Activated naive CD4-positive, alpha-beta T cell treated with anti-CD3 and anti-CD28 coated beads for 36 hours (primary cell): ENCODE measurements around the gene KITLG. TPM values are rescaled to one million over a fixed set of nuclear protein-coding genes. Genes with fewer than 3 reads are reported as not detected.

ENCODE experiments used
- CTCF ChIA-PET: fragments of 350-600 bp; sonication (Branson Sonifier 250); formaldehyde crosslinking; loops from one replicate; lab custom pipeline; 2021; ENCODE audit warnings: antibody characterized with exemption; lab: Charles Lee
- DNase-seq: peaks from one replicate; pipeline ENCODE4 v3.0.0-alpha.2; 2020
- H3K27ac Mint-ChIP-seq: one replicate; pipeline ENCODE4 v1.8.0; 2021; ENCODE audit warnings: mild to moderate bottlenecking, mixed read lengths
- H3K27me3 Mint-ChIP-seq: one replicate; pipeline ENCODE4 v1.8.0; 2021; ENCODE audit warnings: low read depth, mixed read lengths
- H3K36me3 Mint-ChIP-seq: one replicate; pipeline ENCODE4 v1.8.0; 2021; ENCODE audit warnings: low read depth, mixed read lengths
- H3K4me1 Mint-ChIP-seq: one replicate; pipeline ENCODE4 v1.8.0; 2021; ENCODE audit warnings: low read depth, mixed read lengths
- H3K4me3 Mint-ChIP-seq: one replicate; pipeline ENCODE4 v1.8.0; 2021; ENCODE audit warnings: mild to moderate bottlenecking, moderate library complexity, mixed read lengths
- H3K9me3 Mint-ChIP-seq: one replicate; pipeline ENCODE4 v1.8.0; 2021; ENCODE audit warnings: mixed read lengths
- intact Hi-C: fragments of 100-400 bp; cut with micrococcal nuclease; formaldehyde crosslinking; loops from one replicate; pipeline ENCODE4 v1.15.1; 2023
- total RNA-seq, 2 experiments: library from RNA; stranded (reverse); gene quantifications; one replicate each; pipeline ENCODE4 v1.2.3, GENCODE V29; 2021

The KITLG gene
- total RNA-seq, 2 experiments from 2014 or later, result 0.07 to 0.15 TPM

- intact Hi-C loops, result no loop called here
- Mint-ChIP-seq H3K9me3 (no peaks in the 10 kb centered on the region), H3K36me3 (no peaks in the 10 kb centered on the region), H3K4me1 (no peaks in the 10 kb centered on the region), H3K4me3 (no peak overlapping the region), H3K27me3 (peaks cover 3% of the 10 kb centered on the region), H3K27ac (no peak overlapping the region)
- CTCF ChIA-PET, result no interaction called here
- DNase-seq, result no peak
Observed at GRCh38 chr12:88572781-88573549, 7.3 kb downstream of the KITLG start.

DNA sequence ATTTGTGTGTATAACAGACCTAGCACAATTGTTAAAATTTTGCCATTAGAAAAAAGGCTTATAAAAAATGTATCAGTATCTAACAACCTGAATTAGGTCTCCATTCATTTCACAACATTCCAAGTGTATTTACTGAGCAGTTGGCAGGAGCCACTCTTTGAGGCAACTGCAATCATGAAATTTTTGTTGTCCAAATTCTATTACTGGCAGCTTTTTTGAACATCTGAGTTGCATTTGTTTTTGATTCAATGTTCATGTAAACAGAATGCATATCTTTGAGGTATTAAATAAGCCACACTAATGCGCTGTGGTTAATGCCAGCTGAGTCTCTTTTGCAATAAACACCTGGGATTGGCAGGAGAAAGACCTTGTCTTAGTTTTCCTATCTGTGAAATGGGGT, 8.7 kb downstream of the KITLG start:
- Mint-ChIP-seq H3K4me3 (no peak overlapping the region), H3K27me3 (peaks cover 1% of the 10 kb centered on the region), H3K4me1 (no peaks in the 10 kb centered on the region), H3K36me3 (no peaks in the 10 kb centered on the region), H3K9me3 (no peaks in the 10 kb centered on the region), H3K27ac (no peak overlapping the region)
- DNase-seq, result no peak
- intact Hi-C loops, result no loop called here
- CTCF ChIA-PET, result no interaction called here

- H3K36me3 Mint-ChIP-seq, result no peaks in the 10 kb centered on the region
- no peaks in the 10 kb centered on the region for H3K4me1 Mint-ChIP-seq
- H3K27me3 Mint-ChIP-seq, result peaks cover under 1% of the 10 kb centered on the region
- H3K4me3 Mint-ChIP-seq, result no peak overlapping the region
- CTCF ChIA-PET, result no interaction called here
- H3K9me3 Mint-ChIP-seq, result no peaks in the 10 kb centered on the region
- DNase-seq, result no peak
- intact Hi-C loops, result no loop called here
- H3K27ac Mint-ChIP-seq, result no peak overlapping the region
Observed at GRCh38 chr12:88570103-88570502, 10.2 kb downstream of the KITLG start.

GRCh38 chr12:88566430-88566829, 13.8 kb downstream of the KITLG start:
- no peak for DNase-seq
- no peak overlapping the region for H3K27ac Mint-ChIP-seq
- intact Hi-C loops, result no loop called here
- no peak overlapping the region for H3K4me3 Mint-ChIP-seq
- H3K9me3 Mint-ChIP-seq, result no peaks in the 10 kb centered on the region
- H3K27me3 Mint-ChIP-seq, result no peaks in the 10 kb centered on the region
- H3K36me3 Mint-ChIP-seq, result no peaks in the 10 kb centered on the region
- CTCF ChIA-PET, result no interaction called here
- no peaks in the 10 kb centered on the region for H3K4me1 Mint-ChIP-seq

DNA sequence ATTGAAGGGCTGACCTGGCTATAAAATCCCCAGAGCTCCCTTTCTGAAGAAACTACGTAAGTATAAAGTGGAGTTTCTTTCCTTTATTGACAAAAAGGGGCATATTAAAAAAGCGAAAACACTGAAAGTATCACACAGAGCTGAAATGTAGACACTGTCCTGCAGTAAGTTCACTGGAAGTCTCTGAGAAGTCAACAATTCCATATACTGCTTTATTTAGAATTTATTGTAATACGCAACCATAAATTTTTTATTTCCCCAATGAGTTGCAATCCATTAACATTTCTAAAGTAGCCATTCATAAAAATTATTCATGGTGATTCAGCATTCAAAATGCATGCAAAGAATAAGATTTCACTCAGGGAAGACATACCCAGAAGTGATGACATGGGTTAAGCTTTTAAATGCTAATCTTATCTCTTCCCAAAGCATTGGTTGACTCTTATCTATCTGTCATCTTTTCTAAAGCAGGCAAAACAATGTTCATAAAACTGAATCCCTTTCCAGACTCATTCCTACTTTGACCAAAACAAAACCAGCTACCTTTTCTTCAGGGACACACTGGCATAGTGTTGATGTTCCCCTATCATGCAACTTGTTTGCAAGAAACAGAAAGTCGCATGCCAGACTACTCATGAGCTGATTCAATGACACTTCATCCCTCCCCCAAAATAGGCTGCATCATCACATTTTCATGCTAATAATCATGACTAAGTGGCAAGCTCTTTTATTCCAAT, 17.3 kb downstream of the KITLG start:
- H3K36me3 Mint-ChIP-seq, result no peaks in the 10 kb centered on the region
- H3K4me1 Mint-ChIP-seq, result no peaks in the 10 kb centered on the region
- H3K27me3 Mint-ChIP-seq, result no peaks in the 10 kb centered on the region
- H3K27ac Mint-ChIP-seq, result no peak overlapping the region
- DNase-seq, result no peak
- no peaks in the 10 kb centered on the region for H3K9me3 Mint-ChIP-seq
- H3K4me3 Mint-ChIP-seq, result no peak overlapping the region
- intact Hi-C loops, result no loop called here
- CTCF ChIA-PET, result interaction anchor here (0.6 kb wide), 1 partner anchor 298 kb away, joined by 4 read pairs; no protein-coding TSS in a partner anchor

- CTCF ChIA-PET, result interaction anchor here (0.6 kb wide), 1 partner anchor 299 kb away, joined by 4 read pairs; no protein-coding TSS in a partner anchor
- Mint-ChIP-seq H3K27ac (no peak overlapping the region), H3K9me3 (no peaks in the 10 kb centered on the region), H3K36me3 (no peaks in the 10 kb centered on the region), H3K4me3 (no peak overlapping the region), H3K27me3 (no peaks in the 10 kb centered on the region), H3K4me1 (no peaks in the 10 kb centered on the region)
- intact Hi-C loops, result no loop called here
- no peak for DNase-seq
Observed at GRCh38 chr12:88562151-88562550, 18.1 kb downstream of the KITLG start.

GRCh38 chr12:88559772-88560171, 20.5 kb downstream of the KITLG start:
- intact Hi-C loops, result no loop called here
- Mint-ChIP-seq H3K27me3 (no peaks in the 10 kb centered on the region), H3K9me3 (no peaks in the 10 kb centered on the region), H3K4me3 (no peak overlapping the region), H3K4me1 (no peaks in the 10 kb centered on the region), H3K36me3 (no peaks in the 10 kb centered on the region), H3K27ac (no peak overlapping the region)
- DNase-seq, result no peak
- CTCF ChIA-PET, result no interaction called here

DNA sequence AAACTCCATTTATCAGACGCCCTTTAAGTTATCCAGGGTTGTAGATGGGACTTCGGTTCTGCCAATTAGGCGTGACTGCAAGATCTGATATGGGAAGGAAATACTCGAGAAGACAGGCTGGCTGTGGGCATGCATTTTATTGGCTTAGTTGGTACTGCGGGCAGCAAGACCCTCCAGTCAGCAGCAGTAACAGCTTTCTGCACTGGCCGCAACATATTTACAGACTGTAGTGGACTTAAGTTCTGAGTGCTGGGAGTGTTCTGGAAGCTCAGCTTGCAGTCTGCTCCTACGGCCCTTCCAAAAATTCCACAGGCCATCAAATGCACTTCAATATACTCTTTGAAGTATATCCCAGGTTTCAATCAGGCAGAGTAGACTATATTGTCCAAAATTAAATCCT, 21.1 kb downstream of the KITLG start:
- H3K9me3 Mint-ChIP-seq, result no peaks in the 10 kb centered on the region
- H3K36me3 Mint-ChIP-seq, result no peaks in the 10 kb centered on the region
- H3K27ac Mint-ChIP-seq, result no peak overlapping the region
- DNase-seq, result no peak
- no peaks in the 10 kb centered on the region for H3K27me3 Mint-ChIP-seq
- CTCF ChIA-PET, result no interaction called here
- intact Hi-C loops, result no loop called here
- H3K4me1 Mint-ChIP-seq, result no peaks in the 10 kb centered on the region
- no peak overlapping the region for H3K4me3 Mint-ChIP-seq

DNA sequence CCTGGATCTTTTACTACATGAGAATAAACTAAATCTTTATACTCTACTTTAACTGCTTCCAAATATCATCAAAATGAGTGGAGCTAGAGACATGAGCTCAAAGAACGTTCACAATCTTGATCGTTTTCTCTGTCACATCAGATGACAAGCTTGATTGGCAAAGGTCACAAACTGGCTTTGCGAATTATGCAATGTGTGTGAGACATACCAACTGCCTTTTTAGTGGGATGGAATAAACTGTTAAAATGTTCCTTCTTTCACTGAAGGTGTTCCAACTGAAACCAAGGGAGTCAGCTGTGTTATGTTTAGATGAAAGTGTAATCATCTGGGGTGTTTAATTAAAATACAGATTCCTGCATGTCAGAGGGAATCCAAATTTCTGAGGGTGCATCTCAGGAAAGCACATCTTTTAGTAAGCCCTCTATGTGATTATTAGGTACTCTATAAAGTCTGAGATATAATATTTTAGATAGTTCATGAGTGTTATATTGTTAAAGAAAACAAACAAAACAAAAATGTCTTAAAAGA, 21.9 kb downstream of the KITLG start:
- no peak for DNase-seq
- intact Hi-C loops, result no loop called here
- Mint-ChIP-seq H3K27ac (no peak overlapping the region), H3K4me3 (no peak overlapping the region), H3K4me1 (no peaks in the 10 kb centered on the region), H3K27me3 (no peaks in the 10 kb centered on the region), H3K9me3 (no peaks in the 10 kb centered on the region), H3K36me3 (no peaks in the 10 kb centered on the region)
- CTCF ChIA-PET, result no interaction called here

GRCh38 chr12:88556213-88556774, 24.0 kb downstream of the KITLG start:
- H3K36me3 Mint-ChIP-seq, result no peaks in the 10 kb centered on the region
- CTCF ChIA-PET, result no interaction called here
- H3K9me3 Mint-ChIP-seq, result no peaks in the 10 kb centered on the region
- H3K27me3 Mint-ChIP-seq, result no peaks in the 10 kb centered on the region
- no peak overlapping the region for H3K27ac Mint-ChIP-seq
- no peaks in the 10 kb centered on the region for H3K4me1 Mint-ChIP-seq
- H3K4me3 Mint-ChIP-seq, result no peak overlapping the region
- intact Hi-C loops, result no loop called here
- no peak for DNase-seq

DNA sequence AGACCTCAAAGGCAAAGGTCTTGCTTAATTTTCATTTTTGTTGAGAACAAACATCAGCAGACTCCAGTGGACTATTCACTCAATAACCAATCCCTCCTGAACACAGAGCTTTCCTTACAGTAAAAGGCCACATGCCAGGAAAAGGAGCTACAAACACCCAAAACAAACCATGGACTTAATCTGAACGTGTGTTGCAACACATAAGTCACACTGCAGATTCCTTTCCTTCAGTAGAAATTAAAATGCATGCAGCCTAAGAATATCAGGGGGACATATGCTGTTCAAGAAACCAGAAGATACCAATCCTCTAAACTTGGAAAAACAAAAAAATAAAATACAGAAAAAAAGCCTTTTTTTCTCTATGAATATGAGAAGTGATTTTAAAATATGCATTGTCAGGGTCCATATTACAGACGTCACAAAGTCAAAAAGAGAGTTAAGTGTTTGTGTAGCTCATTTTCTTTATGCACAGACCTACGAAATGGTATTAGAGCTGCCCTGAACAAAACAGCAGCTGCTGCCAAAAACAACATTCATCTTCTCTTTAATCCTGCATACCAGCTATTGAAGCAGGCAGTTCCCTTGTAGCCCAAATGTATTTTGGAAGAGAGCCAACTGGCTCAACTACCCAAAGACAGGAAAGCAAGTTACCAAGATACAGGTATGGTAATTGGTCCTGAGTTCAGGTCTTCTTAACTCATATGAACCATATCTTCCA, 26.2 kb downstream of the KITLG start:
- H3K36me3 Mint-ChIP-seq, result no peaks in the 10 kb centered on the region
- DNase-seq, result no peak
- no peaks in the 10 kb centered on the region for H3K4me1 Mint-ChIP-seq
- H3K27me3 Mint-ChIP-seq, result no peaks in the 10 kb centered on the region
- H3K27ac Mint-ChIP-seq, result no peak overlapping the region
- CTCF ChIA-PET, result no interaction called here
- no peaks in the 10 kb centered on the region for H3K9me3 Mint-ChIP-seq
- intact Hi-C loops, result no loop called here
- no peak overlapping the region for H3K4me3 Mint-ChIP-seq

DNA sequence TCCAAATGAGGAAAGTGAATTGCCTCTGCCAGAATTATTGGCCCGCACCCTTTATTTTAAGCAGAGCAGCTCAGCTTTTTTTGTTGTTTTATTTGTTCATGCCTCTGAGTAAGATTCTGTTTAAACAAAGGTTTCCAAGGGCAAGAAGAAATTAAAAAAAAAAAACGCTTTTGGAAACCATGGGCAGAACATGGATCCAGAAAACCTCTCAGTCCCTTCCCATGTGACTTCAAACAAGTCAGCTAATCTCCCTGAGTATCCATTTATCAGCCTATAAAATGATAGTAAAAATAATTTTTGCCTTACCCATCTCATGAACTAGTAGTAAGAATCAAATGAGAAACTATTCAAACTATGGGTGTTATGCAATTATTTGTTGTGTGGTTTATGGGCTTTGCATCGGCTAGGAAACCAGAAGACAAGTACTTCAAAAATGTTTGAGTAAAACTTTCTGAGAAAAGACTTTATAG, 27.6 kb downstream of the KITLG start:
- no peaks in the 10 kb centered on the region for H3K27me3 Mint-ChIP-seq
- intact Hi-C loops, result no loop called here
- H3K4me1 Mint-ChIP-seq, result no peaks in the 10 kb centered on the region
- H3K36me3 Mint-ChIP-seq, result no peaks in the 10 kb centered on the region
- no peak for DNase-seq
- H3K4me3 Mint-ChIP-seq, result no peak overlapping the region
- CTCF ChIA-PET, result no interaction called here
- no peaks in the 10 kb centered on the region for H3K9me3 Mint-ChIP-seq
- H3K27ac Mint-ChIP-seq, result no peak overlapping the region
